ENCODE results near the gene NUP188.
A peak's percentile ranks its signal among the peaks of the same experiment; 100 is the strongest.

Gene NUP188

GRCh38 chr9:129037767-129038098 lies 90.2 kb downstream of the NUP188 start:
- H3K27me3 ChIP-seq (ENCODE audit: insufficient read depth, poor library complexity, severe bottlenecking) = no peaks in the 10 kb centered on the region
- peak overlapping the region; percentile 100; the same call in 1 of the 2 replicates for H3K4me3 ChIP-seq (replicated peaks; ENCODE audit: insufficient read depth, low read length)
- DNase-seq (ENCODE audit: low read depth in 1 of 2, low spot score in 1 of 2) = no peak
- no peak for TF ChIP-seq POLR2AphosphoS5 (IDR thresholded peaks at IDR 0.05; ENCODE audit: low read depth)
- no peak for TF ChIP-seq SPI1 (IDR thresholded peaks at IDR 0.05; ENCODE audit: borderline replicate concordance, low read depth)
- TF ChIP-seq CTCF (IDR thresholded peaks at IDR 0.05; ENCODE audit: insufficient read depth, low read length) = no peak
- TF ChIP-seq REST (IDR thresholded peaks at IDR 0.05; ENCODE audit: insufficient replicate concordance, low read depth) = no peak
- TF ChIP-seq GABPA (IDR thresholded peaks at IDR 0.05; ENCODE audit: low read depth) = no peak
- H3K27ac ChIP-seq (replicated peaks) = no peak overlapping the region

- TF ChIP-seq CTCF (IDR thresholded peaks at IDR 0.05; ENCODE audit: insufficient read depth, low read length) (no peak), SPI1 (IDR thresholded peaks at IDR 0.05; ENCODE audit: borderline replicate concordance, low read depth) (no peak), REST (IDR thresholded peaks at IDR 0.05; ENCODE audit: insufficient replicate concordance, low read depth) (no peak), GABPA (IDR thresholded peaks at IDR 0.05; ENCODE audit: low read depth) (no peak), POLR2AphosphoS5 (IDR thresholded peaks at IDR 0.05; ENCODE audit: low read depth) (no peak)
- no peak overlapping the region for H3K27ac ChIP-seq (replicated peaks)
- H3K4me3 ChIP-seq (replicated peaks; ENCODE audit: insufficient read depth, low read length) = no peak overlapping the region
- H3K27me3 ChIP-seq (ENCODE audit: insufficient read depth, poor library complexity, severe bottlenecking) = no peaks in the 10 kb centered on the region
- no peak for DNase-seq (ENCODE audit: low read depth in 1 of 2, low spot score in 1 of 2)
Observed at GRCh38 chr9:129038109-129038852, 90.8 kb downstream of the NUP188 start.

GRCh38 chr9:129040113-129040643 lies 92.7 kb downstream of the NUP188 start:
- no peak for TF ChIP-seq SPI1 (IDR thresholded peaks at IDR 0.05; ENCODE audit: borderline replicate concordance, low read depth)
- TF ChIP-seq REST (IDR thresholded peaks at IDR 0.05; ENCODE audit: insufficient replicate concordance, low read depth) = no peak
- no peak for TF ChIP-seq CTCF (IDR thresholded peaks at IDR 0.05; ENCODE audit: insufficient read depth, low read length)
- TF ChIP-seq POLR2AphosphoS5 (IDR thresholded peaks at IDR 0.05; ENCODE audit: low read depth) = no peak
- no peak for TF ChIP-seq GABPA (IDR thresholded peaks at IDR 0.05; ENCODE audit: low read depth)
- Histone ChIP-seq H3K4me3 (replicated peaks; ENCODE audit: insufficient read depth, low read length) (no peak overlapping the region), H3K27ac (replicated peaks) (no peak overlapping the region), H3K27me3 (ENCODE audit: insufficient read depth, poor library complexity, severe bottlenecking) (no peaks in the 10 kb centered on the region)
- DNase-seq (ENCODE audit: low read depth in 1 of 2, low spot score in 1 of 2) = no peak
